ENCODE results near the gene CAMKK1. TPM values are rescaled to one million over a fixed set of nuclear protein-coding genes. Genes with fewer than 3 reads are reported as not detected.

CAMKK1 gene
- polyA plus RNA-seq, 2 of the 4 experiments (the other 2 are of a cell fraction), result 6.9 to 14.8 TPM

DNA sequence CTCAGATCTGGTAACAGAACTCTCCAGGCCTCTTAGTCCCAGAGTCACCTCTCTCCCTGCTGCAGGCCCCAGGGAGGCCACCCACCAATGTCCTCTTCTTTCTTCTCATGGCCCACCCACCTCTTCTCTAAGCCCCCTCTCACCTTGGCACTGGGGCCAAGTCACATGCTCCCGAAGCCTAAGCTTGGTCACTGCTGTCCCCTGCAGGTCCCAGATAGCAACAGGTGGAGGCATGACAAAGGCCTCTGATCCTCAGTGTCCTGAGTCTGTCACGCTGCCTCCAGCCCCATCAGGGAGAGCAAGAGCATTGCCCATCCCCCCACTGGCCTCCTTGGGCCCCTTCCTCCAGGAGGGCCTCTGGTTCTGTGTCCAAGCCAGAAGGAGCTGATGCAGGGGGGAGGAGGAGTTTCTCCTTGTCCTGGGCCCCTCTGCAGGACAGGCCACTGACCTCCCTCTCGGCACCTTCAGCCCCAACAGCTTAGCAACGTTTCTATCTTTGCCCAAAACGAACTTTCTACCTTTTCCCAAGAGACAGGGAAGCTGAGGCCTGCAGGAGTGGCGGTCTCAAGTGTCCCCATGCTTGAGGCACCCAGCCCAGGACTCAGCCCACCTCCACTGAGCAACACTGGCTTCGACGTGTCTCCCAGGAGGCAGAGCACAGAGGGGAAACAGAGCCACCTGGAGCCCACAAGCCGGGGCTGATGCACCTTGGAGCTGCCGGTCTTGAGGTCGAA, 14.8 kb upstream of the CAMKK1 start:
- DNase-seq (ENCODE audit: low read depth in 1 of 2, low spot score in 1 of 2), result peak in 1 of 2 experiments; percentile 40
- POLR2A ChIA-PET, result no interaction called here
- Histone ChIP-seq H3K9me3 (no peaks in the 10 kb centered on the region), H3K4me1 (no peaks in the 10 kb centered on the region), H3K4me3 (no peak overlapping the region), H3K4me2 (no peak overlapping the region), H3K27ac (no peak overlapping the region)
- TF ChIP-seq CBX8 (IDR thresholded peaks at IDR 0.05), result no peak
- TF ChIP-seq HEYL (CRISPR knock-in tag; IDR thresholded peaks at IDR 0.05), result no peak
- TF ChIP-seq RAD21 (conservative IDR thresholded peaks at IDR 0.05 in 1 of 2, IDR thresholded peaks at IDR 0.05 in 1 of 2), result peak; percentile 72 to 83
- TF ChIP-seq, protein P1, sequence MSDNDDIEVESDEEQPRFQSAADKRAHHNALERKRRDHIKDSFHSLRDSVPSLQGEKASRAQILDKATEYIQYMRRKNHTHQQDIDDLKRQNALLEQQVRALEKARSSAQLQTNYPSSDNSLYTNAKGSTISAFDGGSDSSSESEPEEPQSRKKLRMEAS (IDR thresholded peaks at IDR 0.05), result no peak
- no peak for TF ChIP-seq CEBPB (IDR thresholded peaks at IDR 0.05)
- no peak for TF ChIP-seq EHMT2 (IDR thresholded peaks at IDR 0.05; ENCODE audit: low read depth)
- TF ChIP-seq, protein P2, sequence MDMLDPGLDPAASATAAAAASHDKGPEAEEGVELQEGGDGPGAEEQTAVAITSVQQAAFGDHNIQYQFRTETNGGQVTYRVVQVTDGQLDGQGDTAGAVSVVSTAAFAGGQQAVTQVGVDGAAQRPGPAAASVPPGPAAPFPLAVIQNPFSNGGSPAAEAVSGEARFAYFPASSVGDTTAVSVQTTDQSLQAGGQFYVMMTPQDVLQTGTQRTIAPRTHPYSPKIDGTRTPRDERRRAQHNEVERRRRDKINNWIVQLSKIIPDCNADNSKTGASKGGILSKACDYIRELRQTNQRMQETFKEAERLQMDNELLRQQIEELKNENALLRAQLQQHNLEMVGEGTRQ (IDR thresholded peaks at IDR 0.05), result no peak
- TF ChIP-seq FOSB (CRISPR knock-in tag; IDR thresholded peaks at IDR 0.05), result no peak
- TF ChIP-seq, protein P3, sequence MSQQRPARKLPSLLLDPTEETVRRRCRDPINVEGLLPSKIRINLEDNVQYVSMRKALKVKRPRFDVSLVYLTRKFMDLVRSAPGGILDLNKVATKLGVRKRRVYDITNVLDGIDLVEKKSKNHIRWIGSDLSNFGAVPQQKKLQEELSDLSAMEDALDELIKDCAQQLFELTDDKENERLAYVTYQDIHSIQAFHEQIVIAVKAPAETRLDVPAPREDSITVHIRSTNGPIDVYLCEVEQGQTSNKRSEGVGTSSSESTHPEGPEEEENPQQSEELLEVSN (IDR thresholded peaks at IDR 0.05; ENCODE audit: borderline replicate concordance, low read depth), result no peak
- no peak for TF ChIP-seq MAFK (IDR thresholded peaks at IDR 0.05; ENCODE audit: partially characterized antibody)
- no peak for TF ChIP-seq HOXB13 (CRISPR knock-in tag; IDR thresholded peaks at IDR 0.05; ENCODE audit: low read depth)
- TF ChIP-seq EHF (CRISPR knock-in tag; IDR thresholded peaks at IDR 0.05), result no peak
- TF ChIP-seq TFCP2L1 (CRISPR knock-in tag; IDR thresholded peaks at IDR 0.05), result no peak
- TF ChIP-seq, protein P4, sequence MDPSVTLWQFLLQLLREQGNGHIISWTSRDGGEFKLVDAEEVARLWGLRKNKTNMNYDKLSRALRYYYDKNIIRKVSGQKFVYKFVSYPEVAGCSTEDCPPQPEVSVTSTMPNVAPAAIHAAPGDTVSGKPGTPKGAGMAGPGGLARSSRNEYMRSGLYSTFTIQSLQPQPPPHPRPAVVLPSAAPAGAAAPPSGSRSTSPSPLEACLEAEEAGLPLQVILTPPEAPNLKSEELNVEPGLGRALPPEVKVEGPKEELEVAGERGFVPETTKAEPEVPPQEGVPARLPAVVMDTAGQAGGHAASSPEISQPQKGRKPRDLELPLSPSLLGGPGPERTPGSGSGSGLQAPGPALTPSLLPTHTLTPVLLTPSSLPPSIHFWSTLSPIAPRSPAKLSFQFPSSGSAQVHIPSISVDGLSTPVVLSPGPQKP (IDR thresholded peaks at IDR 0.05; ENCODE audit: low read depth, low read length), result no peak
- TF ChIP-seq, protein P5, sequence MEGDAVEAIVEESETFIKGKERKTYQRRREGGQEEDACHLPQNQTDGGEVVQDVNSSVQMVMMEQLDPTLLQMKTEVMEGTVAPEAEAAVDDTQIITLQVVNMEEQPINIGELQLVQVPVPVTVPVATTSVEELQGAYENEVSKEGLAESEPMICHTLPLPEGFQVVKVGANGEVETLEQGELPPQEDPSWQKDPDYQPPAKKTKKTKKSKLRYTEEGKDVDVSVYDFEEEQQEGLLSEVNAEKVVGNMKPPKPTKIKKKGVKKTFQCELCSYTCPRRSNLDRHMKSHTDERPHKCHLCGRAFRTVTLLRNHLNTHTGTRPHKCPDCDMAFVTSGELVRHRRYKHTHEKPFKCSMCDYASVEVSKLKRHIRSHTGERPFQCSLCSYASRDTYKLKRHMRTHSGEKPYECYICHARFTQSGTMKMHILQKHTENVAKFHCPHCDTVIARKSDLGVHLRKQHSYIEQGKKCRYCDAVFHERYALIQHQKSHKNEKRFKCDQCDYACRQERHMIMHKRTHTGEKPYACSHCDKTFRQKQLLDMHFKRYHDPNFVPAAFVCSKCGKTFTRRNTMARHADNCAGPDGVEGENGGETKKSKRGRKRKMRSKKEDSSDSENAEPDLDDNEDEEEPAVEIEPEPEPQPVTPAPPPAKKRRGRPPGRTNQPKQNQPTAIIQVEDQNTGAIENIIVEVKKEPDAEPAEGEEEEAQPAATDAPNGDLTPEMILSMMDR (IDR thresholded peaks at IDR 0.05), result peak; percentile 52
- no peak for TF ChIP-seq CBX2 (IDR thresholded peaks at IDR 0.05; ENCODE audit: borderline replicate concordance, low read depth)
- no peak for TF ChIP-seq POLR2A (IDR thresholded peaks at IDR 0.05; ENCODE audit: low read length)
- no peak for TF ChIP-seq RFX5 (IDR thresholded peaks at IDR 0.05)
- no peak for TF ChIP-seq SREBF2 (IDR thresholded peaks at IDR 0.05)
- no peak for TF ChIP-seq HOXB5 (CRISPR knock-in tag; IDR thresholded peaks at IDR 0.05)
- TF ChIP-seq PHF8 (IDR thresholded peaks at IDR 0.05; ENCODE audit: borderline replicate concordance, low read depth), result no peak
- TF ChIP-seq SMC3 (IDR thresholded peaks at IDR 0.05), result peak; percentile 56
- no peak for TF ChIP-seq NR3C1 (IDR thresholded peaks at IDR 0.05)
- no peak for TF ChIP-seq FOXS1 (CRISPR knock-in tag; IDR thresholded peaks at IDR 0.05)
- ATAC-seq, result peak; percentile 37 to 48; a peak in 4 of 6 replicates
- no peak for FAIRE-seq
- CTCF ChIA-PET, result interaction anchor here (0.5 to 16.6 kb wide), 25 partner anchors 9 to 173 kb away, joined by 3 to 256 read pairs (median 6); partner anchors contain the start of genes CAMKK1, NCBP3 and P2RX1
- WGBS (ENCODE audit: missing lambda C conversion rate), result 65% methylated on average over 11 of the region's 11 CpGs
